HG02870 (cell line): ENCODE results near the gene ASXL1.
"Not testable (repeated sequence)": the region's sequence is repeated elsewhere in the genome, so short reads cannot be mapped to it uniquely, and the experiment has no call there.

Experiments used
- ATAC-seq: cut with Tn5 transposase; IDR thresholded peaks from one replicate; pipeline ENCODE4 v1.9.1; 2021; ENCODE audit warnings: mild to moderate bottlenecking, moderate library complexity; ENCODE audit not compliant: unreplicated experiment

The ASXL1 gene

GRCh38 chr20:32397567-32398084, 39.5 kb downstream of the ASXL1 start:
- no peak for ATAC-seq

- no peak for ATAC-seq
These were observed 42.3 kb downstream of the ASXL1 start for GRCh38 chr20:32400476-32400875.

- ATAC-seq: no peak
These were observed 45.9 kb downstream of the ASXL1 start for GRCh38 chr20:32404017-32404416.

GRCh38 chr20:32406701-32407100, 48.6 kb downstream of the ASXL1 start:
- no peak for ATAC-seq

GRCh38 chr20:32407131-32407750, 49.1 kb downstream of the ASXL1 start:
- ATAC-seq: not testable (repeated sequence)

- peak; percentile 47 for ATAC-seq
These were observed 54.0 kb downstream of the ASXL1 start for GRCh38 chr20:32411955-32412706.

- no peak for ATAC-seq
These were observed 57.4 kb downstream of the ASXL1 start for GRCh38 chr20:32415494-32415893.

- no peak for ATAC-seq
These were observed 58.1 kb downstream of the ASXL1 start for GRCh38 chr20:32416206-32416605.

GRCh38 chr20:32418376-32418775, 60.2 kb downstream of the ASXL1 start:
- no peak for ATAC-seq

- no peak for ATAC-seq
These were observed 63.2 kb downstream of the ASXL1 start for GRCh38 chr20:32421290-32421689.

- no peak for ATAC-seq
These were observed 69.9 kb downstream of the ASXL1 start for GRCh38 chr20:32427996-32428395.

- no peak for ATAC-seq
These were observed 71.2 kb downstream of the ASXL1 start for GRCh38 chr20:32429343-32429742.

- ATAC-seq: no peak
These were observed 71.7 kb downstream of the ASXL1 start for GRCh38 chr20:32429745-32430360.

GRCh38 chr20:32431457-32431856, 73.3 kb downstream of the ASXL1 start:
- ATAC-seq: no peak

- no peak for ATAC-seq
These were observed 74.1 kb downstream of the ASXL1 start for GRCh38 chr20:32432277-32432676.

- ATAC-seq: no peak
These were observed 75.3 kb downstream of the ASXL1 start for GRCh38 chr20:32433311-32434021.

GRCh38 chr20:32434434-32434833, 76.3 kb downstream of the ASXL1 start:
- no peak for ATAC-seq

- ATAC-seq: no peak
These were observed 77.4 kb downstream of the ASXL1 start for GRCh38 chr20:32435449-32436107.

- no peak for ATAC-seq
These were observed 78.2 kb downstream of the ASXL1 start for GRCh38 chr20:32436142-32436861.

GRCh38 chr20:32436968-32437367, 78.8 kb downstream of the ASXL1 start:
- no peak for ATAC-seq
